Head of caudate nucleus (tissue), 42 donors: ENCODE results near the gene RFX1.
"Not testable (repeated sequence)": the region's sequence is repeated elsewhere in the genome, so short reads cannot be mapped to it uniquely, and the experiment has no call there.

ENCODE experiments used
- DNase-seq, 42 donors: peaks; one replicate each; pipeline versions ENCODE4 v3.0.0 to v3.0.0-alpha.2; 2020 to 2021; ENCODE audit warnings: mixed read lengths in 7 of 42
- intact Hi-C: fragments of 100-400 bp; cut with DNase I; formaldehyde crosslinking; loops from one replicate; pipeline ENCODE4 v1.15.0; 2022

The RFX1 gene

GRCh38 chr19:13984875-13985741 lies 21.0 kb downstream of the RFX1 start:
- DNase-seq: no peak
- intact Hi-C loops: no loop called here

- intact Hi-C loops: no loop called here
- no peak for DNase-seq
Observed at GRCh38 chr19:13984186-13984585, 21.9 kb downstream of the RFX1 start.

GRCh38 chr19:13983213-13983889 lies 22.8 kb downstream of the RFX1 start:
- no peak for DNase-seq
- intact Hi-C loops: no loop called here

GRCh38 chr19:13982773-13983172 lies 23.3 kb downstream of the RFX1 start:
- intact Hi-C loops: no loop called here
- DNase-seq: no peak

GRCh38 chr19:13981988-13982501 lies 24.1 kb downstream of the RFX1 start:
- peak in 3 of 42 donors; percentile 20 to 52 (median 39) for DNase-seq
- intact Hi-C loops: no loop called here

- intact Hi-C loops: no loop called here
- DNase-seq: no peak
Observed at GRCh38 chr19:13981467-13981866, 24.7 kb downstream of the RFX1 start.

- intact Hi-C loops: no loop called here
- no peak for DNase-seq
Observed at GRCh38 chr19:13981021-13981420, 25.1 kb downstream of the RFX1 start.

- intact Hi-C loops: no loop called here
- no peak for DNase-seq
Observed at GRCh38 chr19:13980340-13980739, 25.8 kb downstream of the RFX1 start.

GRCh38 chr19:13979686-13980085 lies 26.4 kb downstream of the RFX1 start:
- DNase-seq: no peak
- intact Hi-C loops: no loop called here

- DNase-seq: peak in 1 of 42 donors; percentile 17
Observed at GRCh38 chr19:13979244-13979615, 26.9 kb downstream of the RFX1 start.

GRCh38 chr19:13978351-13979243 lies 27.5 kb downstream of the RFX1 start:
- intact Hi-C loops: no loop called here
- peak; percentile 19 to 75 (median 57) for DNase-seq

More at GRCh38 chr19:13979244-13979615, 26.9 kb downstream of the RFX1 start:
- intact Hi-C loops: no loop called here

- no peak for DNase-seq
- intact Hi-C loops: no loop called here
Observed at GRCh38 chr19:13977803-13978202, 28.3 kb downstream of the RFX1 start.

- no peak for DNase-seq
- intact Hi-C loops: no loop called here
Observed at GRCh38 chr19:13976446-13976845, 29.7 kb downstream of the RFX1 start.

- DNase-seq: no peak
- intact Hi-C loops: no loop called here
Observed at GRCh38 chr19:13975870-13976269, 30.2 kb downstream of the RFX1 start.

GRCh38 chr19:13974073-13974472 lies 32.0 kb downstream of the RFX1 start:
- intact Hi-C loops: no loop called here
- no peak for DNase-seq

GRCh38 chr19:13973479-13973878 lies 32.6 kb downstream of the RFX1 start:
- DNase-seq, intact Hi-C loops: not testable (repeated sequence)

GRCh38 chr19:13972368-13973155 lies 33.6 kb downstream of the RFX1 start:
- intact Hi-C loops: no loop called here
- DNase-seq: no peak

GRCh38 chr19:13971868-13972267 lies 34.3 kb downstream of the RFX1 start:
- DNase-seq, intact Hi-C loops: not testable (repeated sequence)

GRCh38 chr19:13969897-13970296 lies 36.2 kb downstream of the RFX1 start:
- intact Hi-C loops: no loop called here
- no peak for DNase-seq
